Fibroblast of lung (primary cell): Measurements from ENCODE around the gene ATG10.

Experiments
- CTCF ChIP-seq, 2 donors: IDR thresholded peaks in 1 of 2; conservative IDR thresholded peaks in 1 of 2; 1 replicate in 1 of 2; 2 replicates in 1 of 2; pipeline ENCODE4 v1.5.1; 2011 to 2012; ENCODE audit warnings: low read length in 2 of 2, control low read depth in 1 of 2, inconsistent platforms in 1 of 2, low read depth in 1 of 2, mild to moderate bottlenecking in 1 of 2
- EZH2 ChIP-seq: IDR thresholded peaks from 2 replicates; pipeline ENCODE4 v1.5.1; 2012; ENCODE audit warnings: low read length, control low read depth, mild to moderate bottlenecking; ENCODE audit errors: missing control alignments

- TF ChIP-seq CTCF (conservative IDR thresholded peaks at IDR 0.05 in 1 of 2, IDR thresholded peaks at IDR 0.05 in 1 of 2; ENCODE audit: low read depth in 1 of 2, low read length in 2 of 2), result no peak
- TF ChIP-seq EZH2, result no peak
These were observed 8.3 kb downstream of the ATG10 start for GRCh38 chr5:81980160-81980559.
